Stimulated activated CD8-positive, alpha-beta memory T cell treated with anti-CD3 and anti-CD28 coated beads, Interleukin-4, amount 100 ng/mL, for 1 hour (primary cell): ENCODE data around the gene OR2C1.

ENCODE experiments used
- DNase-seq, 2 donors: peaks; one replicate each; pipeline ENCODE4 v3.0.0-alpha.2; 2020; ENCODE audit warnings: low read depth in 2 of 2, low spot score in 1 of 2

The OR2C1 gene

GRCh38 chr16:3389663-3390338 is 34.1 kb downstream of the OR2C1 start:
- DNase-seq = no peak

GRCh38 chr16:3400446-3400778 is 44.7 kb downstream of the OR2C1 start:
- no peak for DNase-seq

- peak; percentile 95 to 96 for DNase-seq
These were observed 45.3 kb downstream of the OR2C1 start, which contains the start of the genes ZNF174 and ZSCAN32 for GRCh38 chr16:3400779-3401688. TSS of gene ZNF174 (plus strand) at chr16:3401215. CDS start at chr16:3402005, 790 bp downstream. TSS of gene ZSCAN32 (minus strand) at chr16:3401004. CDS start at chr16:3397557, 3,447 bp downstream.

GRCh38 chr16:3401719-3402397 is 46.2 kb downstream of the OR2C1 start:
- no peak for DNase-seq
